Measurements from ENCODE around the gene FAAH.

Gene FAAH

DNA sequence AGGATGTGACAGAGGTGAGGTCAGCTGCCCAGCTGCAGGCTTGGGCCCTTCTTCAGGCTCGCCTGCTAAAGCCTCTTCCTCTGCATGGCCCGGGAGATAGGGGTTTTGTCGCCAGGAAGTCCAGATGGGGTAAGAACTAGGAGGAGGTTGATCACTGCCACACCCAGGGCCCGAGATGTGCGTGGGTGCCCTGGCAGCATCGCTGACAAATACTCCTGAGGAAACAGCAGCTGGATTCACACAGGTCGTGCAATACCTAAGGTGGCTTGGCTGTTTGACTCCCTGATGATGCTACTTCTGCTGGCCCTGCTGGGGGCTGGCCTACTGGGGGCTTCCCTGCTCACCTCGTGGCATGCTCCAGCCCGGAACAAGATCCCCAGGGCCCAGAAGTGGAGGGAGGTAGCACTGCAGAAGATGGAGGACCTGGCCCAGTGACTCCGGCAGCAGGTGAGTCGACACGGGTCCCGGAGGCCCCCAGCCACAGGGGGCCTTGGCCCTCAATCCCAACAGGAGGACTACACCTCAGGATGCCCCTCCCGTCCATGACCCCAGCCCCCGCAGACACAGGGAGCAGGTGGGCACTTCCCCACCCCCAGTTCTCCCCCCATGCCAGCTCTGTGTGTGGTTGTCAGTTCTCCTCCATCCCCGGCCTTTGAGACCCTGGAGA is 29.6 kb downstream of the FAAH start:
- DNase-seq = no peak

DNA sequence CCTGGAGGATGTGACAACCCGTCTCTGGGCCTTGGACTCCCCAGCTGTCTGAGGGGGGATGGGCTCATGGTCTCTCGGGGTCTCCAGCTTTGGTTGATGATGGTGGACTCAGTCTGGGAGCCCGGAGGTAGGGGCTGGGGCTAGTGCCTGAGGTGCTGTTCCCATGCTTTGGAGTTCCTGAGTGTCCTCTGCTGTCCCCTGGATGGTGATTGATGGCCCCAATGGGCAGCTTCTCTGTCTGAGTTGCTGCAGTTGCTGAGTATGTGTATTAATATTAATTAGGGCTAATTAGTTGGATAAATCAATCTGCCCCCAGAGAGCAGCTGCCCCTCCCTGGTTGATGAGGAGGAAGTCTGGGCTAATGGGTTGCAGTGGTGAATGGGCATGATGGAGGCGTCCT is 30.6 kb downstream of the FAAH start:
- DNase-seq = no peak

DNA sequence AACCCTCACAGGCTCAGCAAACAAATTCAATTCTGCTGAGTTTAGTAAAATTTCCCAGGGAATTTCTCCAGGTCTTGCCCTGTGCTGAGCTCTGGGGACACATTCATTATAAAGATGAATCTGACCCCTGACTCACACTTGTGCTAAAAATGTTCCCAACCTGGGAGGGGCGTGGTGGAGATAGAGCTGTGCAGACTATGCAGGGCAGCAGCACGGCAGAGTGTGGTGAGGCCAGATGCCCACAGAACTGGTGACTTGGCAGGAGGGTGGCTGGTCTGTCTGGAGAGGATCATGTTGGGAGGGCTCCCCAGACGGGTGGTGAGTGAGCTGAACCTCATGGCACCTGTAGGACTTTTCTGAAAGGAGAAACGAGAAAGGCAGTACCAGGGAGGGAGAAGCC is 31.6 kb downstream of the FAAH start:
- no peak for DNase-seq

DNA sequence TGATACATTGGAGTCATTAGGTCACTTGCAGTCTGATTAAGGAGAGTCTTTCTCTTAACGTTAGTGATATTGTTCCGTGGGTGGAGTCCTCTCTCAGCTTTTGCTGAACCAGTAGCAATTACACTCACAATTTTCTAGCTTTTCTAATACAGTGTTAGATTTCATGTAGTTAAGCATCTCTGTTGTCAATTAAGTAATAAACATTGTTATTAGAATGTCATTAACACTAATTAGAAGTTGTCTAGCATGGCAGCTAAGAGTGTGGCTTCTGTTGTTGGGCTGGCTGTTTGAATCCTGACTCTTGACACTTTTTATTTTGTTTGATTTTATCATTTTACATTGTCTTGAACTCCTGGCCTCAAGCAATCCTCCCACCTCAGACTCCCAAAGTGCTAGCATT is 33.4 kb downstream of the FAAH start:
- DNase-seq = no peak

DNA sequence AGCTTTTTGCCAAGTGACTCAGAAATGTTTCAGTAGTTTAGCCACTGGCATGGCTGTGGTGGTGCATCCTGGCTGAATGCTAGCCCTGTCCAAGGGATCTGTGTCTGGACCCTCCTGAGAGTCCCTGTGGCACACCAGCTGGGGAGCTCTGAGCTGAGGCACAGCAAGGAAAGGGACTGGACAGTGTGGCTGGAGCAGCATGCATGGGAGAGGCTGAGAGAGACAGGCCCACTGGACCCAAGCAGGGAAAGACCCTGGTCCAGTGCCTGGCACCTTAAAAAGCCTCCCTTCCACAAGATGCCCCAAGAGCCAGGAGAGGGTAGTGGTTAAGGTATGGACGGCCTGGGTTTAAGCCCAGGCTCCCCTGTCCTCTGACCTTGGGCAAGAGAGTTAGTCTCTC is 35.3 kb downstream of the FAAH start:
- no peak for DNase-seq

GRCh38 chr1:46431695-46432094 is 37.6 kb downstream of the FAAH start:
- DNase-seq = no peak

DNA sequence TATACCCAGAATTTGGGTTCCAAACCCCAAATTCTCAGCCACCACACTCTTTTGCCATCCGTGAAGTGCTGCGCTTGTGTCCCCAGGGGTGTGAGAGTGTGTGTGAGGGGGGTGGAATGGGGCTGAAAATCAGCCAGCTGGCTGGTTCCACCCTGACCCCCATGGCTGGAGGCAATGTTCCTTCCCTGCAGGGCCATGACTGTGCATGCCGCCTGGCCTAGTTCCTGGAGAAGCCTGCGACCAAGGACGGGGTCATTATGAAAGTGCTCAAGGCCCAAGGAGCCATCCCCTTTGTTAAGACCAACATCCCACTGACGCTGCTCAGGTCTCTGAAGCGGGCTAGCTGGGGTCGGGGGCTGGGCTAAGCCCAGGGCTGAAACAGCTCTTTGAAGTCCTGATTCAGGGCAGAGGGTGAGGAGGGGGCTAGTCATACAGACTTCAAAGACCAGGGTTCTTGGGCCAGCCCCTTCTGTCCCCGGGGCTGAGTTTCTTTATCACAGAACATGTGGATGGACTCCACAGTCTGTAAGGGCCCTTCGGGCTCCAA is 38.7 kb downstream of the FAAH start:
- no peak for DNase-seq

GRCh38 chr1:46434358-46434757 is 40.2 kb downstream of the FAAH start:
- no peak for DNase-seq

- no peak for DNase-seq
Measured at GRCh38 chr1:46436844-46437243, 42.7 kb downstream of the FAAH start.

DNA sequence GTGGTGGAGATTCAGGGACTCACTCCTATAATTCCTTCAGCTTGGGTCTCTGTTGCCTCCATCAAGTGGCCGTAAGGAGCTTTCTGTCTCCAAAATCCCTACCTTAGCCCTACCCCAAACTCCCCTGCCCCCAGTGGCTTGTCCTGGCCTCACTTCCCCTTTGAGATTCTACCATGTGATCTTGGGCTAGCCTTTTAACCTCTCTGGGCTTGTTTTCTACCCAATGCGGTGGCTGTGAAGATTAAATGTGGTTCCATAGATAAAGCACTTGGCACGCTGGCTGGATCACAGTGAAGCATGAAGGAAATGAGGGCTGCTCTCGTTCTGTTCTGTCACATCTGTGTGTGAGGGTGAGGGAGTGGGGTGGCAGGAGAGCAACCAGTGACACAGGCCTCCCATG is 43.6 kb downstream of the FAAH start:
- DNase-seq = no peak

GRCh38 chr1:46438346-46438745 is 44.2 kb downstream of the FAAH start:
- no peak for DNase-seq

DNA sequence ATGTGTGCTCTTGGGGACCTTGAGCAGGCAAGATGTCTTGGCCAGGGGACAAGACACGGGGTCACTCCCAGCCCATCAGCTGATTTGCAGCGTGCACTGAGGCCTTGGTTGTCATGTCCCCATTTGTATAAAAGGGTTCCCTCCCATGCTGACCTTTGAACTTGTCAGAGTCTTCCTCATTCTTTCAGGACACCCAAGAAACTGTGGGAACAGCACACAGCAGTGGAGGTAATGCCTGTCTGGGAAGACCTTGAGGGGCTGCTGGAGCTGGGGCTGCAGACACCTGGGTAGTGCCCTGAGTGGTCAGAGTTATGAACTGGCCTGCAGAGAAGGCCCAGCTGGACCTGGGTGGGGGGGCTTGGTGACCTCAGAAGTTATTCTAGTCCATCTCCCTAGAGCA is 46.4 kb downstream of the FAAH start:
- DNase-seq = no peak

GRCh38 chr1:46442317-46443161 is 48.4 kb downstream of the FAAH start:
- no peak for DNase-seq

DNA sequence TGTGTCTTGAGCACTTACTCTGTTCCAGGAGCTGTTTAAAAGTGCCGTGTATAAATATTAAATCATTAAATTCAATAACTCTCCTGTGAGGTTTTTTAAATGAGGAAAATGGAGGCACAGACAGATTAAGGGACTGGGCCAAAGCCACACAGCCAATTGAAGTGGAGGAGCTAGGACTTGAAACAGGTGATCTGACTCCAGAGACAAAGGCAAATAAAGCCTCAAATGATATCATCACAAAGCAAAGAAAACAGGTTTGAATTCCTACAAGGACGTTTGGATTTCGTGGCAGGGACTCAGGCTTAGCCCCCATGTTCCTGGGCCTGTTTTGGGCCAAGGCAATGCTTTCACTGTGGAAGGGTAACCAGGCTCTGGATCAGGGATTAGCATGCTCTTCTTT is 50.3 kb downstream of the FAAH start:
- no peak for DNase-seq

- DNase-seq = no peak
Measured at GRCh38 chr1:46445773-46446256, 51.7 kb downstream of the FAAH start.

- DNase-seq = peak; percentile 17
Measured at GRCh38 chr1:46446646-46447498, 52.8 kb downstream of the FAAH start.

GRCh38 chr1:46447499-46448108 is 53.5 kb downstream of the FAAH start:
- DNase-seq = no peak

DNA sequence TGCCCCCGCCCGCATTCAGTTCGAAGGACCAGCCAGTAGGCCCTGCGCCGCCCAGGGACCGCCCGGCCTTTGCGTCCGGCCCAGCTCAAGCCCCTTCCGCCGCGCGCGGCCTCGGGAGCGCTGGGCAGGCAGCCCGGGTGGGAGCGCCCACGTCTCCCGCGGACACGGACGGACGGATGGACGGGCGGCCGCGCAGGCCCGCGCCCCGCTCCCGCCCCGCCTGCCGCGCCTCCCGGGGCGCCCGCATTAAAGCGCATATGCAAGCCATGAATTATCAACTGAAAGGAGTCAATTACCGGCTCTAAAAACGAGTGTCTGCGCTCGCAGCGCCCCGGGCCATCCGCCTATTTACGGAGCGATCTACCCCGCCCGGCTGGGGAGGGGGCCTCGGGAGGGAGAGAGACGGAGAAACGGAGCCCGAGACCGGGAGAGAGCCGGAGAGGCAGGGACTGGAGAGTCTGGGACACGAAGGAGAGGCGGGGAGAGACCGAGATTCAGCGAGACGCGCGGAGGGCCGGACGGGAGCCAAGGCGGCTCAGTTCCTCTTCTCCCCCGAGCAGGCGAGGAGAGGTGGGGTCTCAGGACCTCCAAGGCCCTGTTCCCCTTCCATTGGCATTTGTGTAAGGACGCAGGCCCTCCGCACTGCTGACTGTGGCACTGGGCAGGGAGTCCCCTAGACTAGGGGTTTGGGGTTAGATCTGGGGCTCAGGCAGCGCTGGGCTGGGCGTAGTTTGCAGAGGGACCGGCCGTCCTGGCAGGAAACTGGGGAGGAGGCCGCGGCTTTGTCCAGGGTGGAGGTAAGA is 54.2 kb downstream of the FAAH start:
- no peak for DNase-seq

DNA sequence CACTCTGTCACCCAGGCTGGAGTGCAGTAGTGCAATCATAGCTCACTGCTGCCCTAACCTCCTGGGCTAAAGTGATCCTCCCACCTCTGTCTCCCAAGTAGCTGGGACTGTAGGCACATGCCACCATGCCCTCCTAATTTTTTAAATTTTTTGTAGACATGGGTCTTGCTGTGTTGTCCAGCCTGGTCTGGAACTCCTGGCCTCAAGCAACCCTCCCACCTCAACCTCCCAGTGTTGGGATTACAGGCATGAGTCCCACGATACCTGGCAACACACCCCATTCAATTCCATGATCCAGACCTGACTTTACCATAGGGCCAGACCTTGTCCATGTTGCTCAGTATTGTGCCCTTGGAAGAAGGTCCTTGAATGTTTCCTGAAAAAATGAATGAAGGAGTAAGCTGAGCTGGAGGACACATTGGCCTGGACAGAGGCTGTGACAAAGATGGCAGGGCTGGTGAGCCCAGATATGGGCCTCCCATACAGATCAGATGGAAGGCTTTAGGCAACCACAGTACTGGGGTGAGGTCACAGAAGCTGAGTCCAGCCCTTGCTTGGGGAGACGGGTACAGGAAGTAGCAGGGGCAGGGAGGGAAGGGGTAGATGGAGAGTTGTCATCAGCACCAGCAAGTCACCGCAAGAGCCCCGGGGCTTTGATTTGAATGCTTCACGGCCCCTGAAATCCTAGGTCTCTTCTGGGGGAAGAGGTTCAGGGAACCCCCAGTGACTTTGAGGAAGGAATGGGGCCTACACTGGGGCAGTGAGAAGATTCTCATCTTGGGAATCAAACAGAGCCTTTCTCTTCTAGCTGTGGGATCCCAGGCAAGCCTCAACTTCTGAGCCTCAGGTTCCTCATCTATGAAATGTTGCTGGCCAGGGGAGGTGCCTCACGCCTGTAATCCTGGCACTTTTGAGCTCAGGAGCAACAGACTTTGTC is 55.4 kb downstream of the FAAH start:
- no peak for DNase-seq

DNA sequence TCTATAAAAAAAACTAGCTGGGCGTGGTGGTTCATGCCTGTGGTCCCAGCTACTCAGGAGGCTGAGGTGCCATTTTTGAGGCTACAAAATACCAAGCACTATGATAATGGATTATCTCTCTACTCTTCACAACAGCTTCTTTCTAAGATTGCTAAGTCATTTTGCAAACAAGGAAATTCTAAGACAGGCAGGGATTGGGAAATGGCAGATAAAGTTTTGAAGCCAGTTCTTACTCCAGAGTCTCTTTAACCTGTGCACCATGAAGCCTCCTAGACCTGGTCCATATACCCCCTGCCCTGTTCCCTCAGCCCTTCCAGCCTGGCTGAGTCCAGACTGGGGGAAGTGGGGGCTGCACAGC is 56.0 kb downstream of the FAAH start:
- no peak for DNase-seq

Measured in SHP77 treated with DMSO at 0.1 percent for 48 hours (cell line).